Activated T-helper 2 cell treated with anti-CD3 and anti-CD28 coated beads, Interferon-gamma antibody, Interleukin-2, Interleukin-4, amounts not matched to agents 10 μg/mL and 5 μg/mL and 100 μg/mL, durations not matched to agents 14 hours and 24 hours and 36 hours (primary cell): ENCODE data around the gene POU3F3. TPM values are rescaled to one million over a fixed set of nuclear protein-coding genes. Genes with fewer than 3 reads are reported as not detected.

ENCODE experiments used
- DNase-seq: peaks from one replicate; pipeline ENCODE4 v3.0.0; 2021; ENCODE audit warnings: low spot score
- H3K27ac Mint-ChIP-seq: one replicate; pipeline ENCODE4 v1.8.0; 2021; ENCODE audit warnings: mixed read lengths
- H3K27me3 Mint-ChIP-seq: one replicate; pipeline ENCODE4 v1.8.0; 2021; ENCODE audit warnings: low read depth, mixed read lengths
- H3K36me3 Mint-ChIP-seq: one replicate; pipeline ENCODE4 v1.8.0; 2021; ENCODE audit warnings: low read depth, mixed read lengths
- H3K4me1 Mint-ChIP-seq: one replicate; pipeline ENCODE4 v1.8.0; 2021; ENCODE audit warnings: low read depth, mixed read lengths
- H3K4me3 Mint-ChIP-seq: one replicate; pipeline ENCODE4 v1.8.0; 2021; ENCODE audit warnings: low read depth, mild to moderate bottlenecking, moderate library complexity, mixed read lengths
- H3K9me3 Mint-ChIP-seq: one replicate; pipeline ENCODE4 v1.8.0; 2021; ENCODE audit warnings: mixed read lengths
- intact Hi-C: fragments of 100-400 bp; cut with micrococcal nuclease; formaldehyde crosslinking; loops from one replicate; pipeline ENCODE4 v1.15.1; 2023
- total RNA-seq: library from RNA; stranded (reverse); gene quantifications from 2 replicates; pipeline ENCODE4 v1.2.3, GENCODE V29; 2022

The POU3F3 gene
- total RNA-seq, 1 donor from 2014 or later: not detected

DNA sequence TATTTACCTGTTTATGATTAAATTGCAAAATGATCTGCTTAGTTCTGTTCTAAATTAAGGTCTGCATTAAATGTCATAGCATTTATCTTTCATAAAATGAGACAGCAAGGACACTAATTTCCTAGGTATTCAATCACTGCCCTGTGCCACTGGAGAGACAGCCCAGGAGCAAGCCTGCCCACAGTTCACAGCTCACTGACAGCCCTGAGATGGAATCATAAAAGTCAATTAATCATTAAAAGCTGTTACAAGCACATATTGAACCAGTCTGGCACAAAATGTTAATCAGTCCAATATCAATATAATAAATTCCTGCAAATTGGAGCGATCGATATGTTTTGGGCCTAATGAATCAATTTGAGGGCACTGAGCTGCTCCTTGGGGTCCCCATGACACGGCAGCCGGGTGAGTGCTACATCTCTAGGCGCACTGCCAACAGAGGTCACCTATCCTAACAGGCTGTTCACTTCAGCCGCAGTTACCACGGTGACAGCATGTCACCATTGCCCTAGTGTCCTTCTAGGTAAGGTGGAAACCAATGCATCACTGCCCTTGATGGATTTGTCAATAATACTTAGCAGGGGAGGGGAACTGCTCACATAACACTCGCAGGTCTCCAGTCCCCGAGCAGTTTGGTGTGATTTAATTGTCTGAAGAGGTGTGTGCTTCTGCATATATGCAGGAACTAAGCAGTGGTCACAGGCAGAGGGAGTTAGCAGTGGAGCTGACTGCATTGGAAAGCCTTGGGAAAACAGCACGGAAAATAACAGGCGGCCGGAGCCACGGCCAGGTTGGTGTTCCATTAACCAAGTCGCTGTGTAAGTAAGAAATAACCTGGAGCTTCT lies 47.3 kb downstream of the POU3F3 start:
- Mint-ChIP-seq H3K4me1 (no peaks in the 10 kb centered on the region), H3K9me3 (no peaks in the 10 kb centered on the region), H3K27me3 (peaks cover 5% of the 10 kb centered on the region), H3K27ac (no peak overlapping the region), H3K36me3 (no peaks in the 10 kb centered on the region), H3K4me3 (no peak overlapping the region)
- DNase-seq: no peak
- intact Hi-C loops: no loop called here

DNA sequence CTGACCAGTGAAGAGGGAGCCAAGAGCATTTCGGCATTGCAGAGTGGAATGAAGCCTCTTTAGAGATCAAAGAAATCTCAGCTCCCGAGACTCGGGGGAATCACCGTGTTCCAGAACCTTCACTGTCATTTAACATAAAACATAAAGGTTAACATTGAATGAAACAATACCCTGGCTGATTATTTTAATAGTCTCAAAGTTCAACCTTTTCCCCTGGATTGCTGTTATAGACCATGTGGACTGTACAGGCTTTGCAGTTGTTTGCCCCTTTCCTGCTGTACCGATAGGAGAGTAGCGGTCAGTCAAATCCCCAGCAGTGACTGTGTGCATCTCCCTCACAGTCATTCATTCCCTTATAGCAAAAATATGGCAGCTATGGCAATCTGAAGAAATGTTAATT lies 48.4 kb downstream of the POU3F3 start:
- intact Hi-C loops: no loop called here
- H3K27ac Mint-ChIP-seq: no peak overlapping the region
- H3K4me1 Mint-ChIP-seq: no peaks in the 10 kb centered on the region
- no peak overlapping the region for H3K4me3 Mint-ChIP-seq
- H3K9me3 Mint-ChIP-seq: no peaks in the 10 kb centered on the region
- no peaks in the 10 kb centered on the region for H3K36me3 Mint-ChIP-seq
- no peak for DNase-seq
- peaks cover 10% of the 10 kb centered on the region for H3K27me3 Mint-ChIP-seq

Other genes starting within 250 kb of the POU3F3 start
- 28.8 and 31.9 TPM in 2 replicates for gene MRPS9, start 184.0 kb downstream of the POU3F3 start, total RNA-seq